Measurements from ENCODE around the gene STEAP2.

DNA sequence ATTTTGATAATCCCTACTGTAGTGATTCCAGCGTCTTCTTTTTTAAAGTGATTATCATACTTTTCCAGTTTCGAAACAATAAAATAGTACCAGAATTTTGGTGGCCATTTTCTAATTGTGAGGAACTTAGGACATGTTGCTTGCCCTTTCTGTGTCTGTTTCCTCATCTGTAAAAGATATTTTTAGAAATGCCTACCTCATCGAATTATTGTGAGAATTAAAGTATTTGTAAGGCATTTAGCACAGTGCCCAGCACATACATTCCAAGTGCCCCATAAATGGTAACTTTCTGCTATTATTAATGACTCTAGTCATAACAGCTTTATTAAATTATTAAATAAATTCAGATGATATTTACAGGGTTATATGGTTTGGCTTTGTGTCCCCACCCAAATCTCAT is 37.2 kb downstream of the STEAP2 start:
- TF ChIP-seq, protein P1, sequence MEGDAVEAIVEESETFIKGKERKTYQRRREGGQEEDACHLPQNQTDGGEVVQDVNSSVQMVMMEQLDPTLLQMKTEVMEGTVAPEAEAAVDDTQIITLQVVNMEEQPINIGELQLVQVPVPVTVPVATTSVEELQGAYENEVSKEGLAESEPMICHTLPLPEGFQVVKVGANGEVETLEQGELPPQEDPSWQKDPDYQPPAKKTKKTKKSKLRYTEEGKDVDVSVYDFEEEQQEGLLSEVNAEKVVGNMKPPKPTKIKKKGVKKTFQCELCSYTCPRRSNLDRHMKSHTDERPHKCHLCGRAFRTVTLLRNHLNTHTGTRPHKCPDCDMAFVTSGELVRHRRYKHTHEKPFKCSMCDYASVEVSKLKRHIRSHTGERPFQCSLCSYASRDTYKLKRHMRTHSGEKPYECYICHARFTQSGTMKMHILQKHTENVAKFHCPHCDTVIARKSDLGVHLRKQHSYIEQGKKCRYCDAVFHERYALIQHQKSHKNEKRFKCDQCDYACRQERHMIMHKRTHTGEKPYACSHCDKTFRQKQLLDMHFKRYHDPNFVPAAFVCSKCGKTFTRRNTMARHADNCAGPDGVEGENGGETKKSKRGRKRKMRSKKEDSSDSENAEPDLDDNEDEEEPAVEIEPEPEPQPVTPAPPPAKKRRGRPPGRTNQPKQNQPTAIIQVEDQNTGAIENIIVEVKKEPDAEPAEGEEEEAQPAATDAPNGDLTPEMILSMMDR (IDR thresholded peaks at IDR 0.05): no peak
- TF ChIP-seq POLR2A (IDR thresholded peaks at IDR 0.05): no peak

All from esophagus squamous epithelium (tissue), 4 donors.